Measurements from ENCODE around the gene CTXN2. TPM values are rescaled to one million over a fixed set of nuclear protein-coding genes. Genes with fewer than 3 reads are reported as not detected.

Gene CTXN2
- total RNA-seq, 1 donor from 2014 or later = 0.18 TPM

DNA sequence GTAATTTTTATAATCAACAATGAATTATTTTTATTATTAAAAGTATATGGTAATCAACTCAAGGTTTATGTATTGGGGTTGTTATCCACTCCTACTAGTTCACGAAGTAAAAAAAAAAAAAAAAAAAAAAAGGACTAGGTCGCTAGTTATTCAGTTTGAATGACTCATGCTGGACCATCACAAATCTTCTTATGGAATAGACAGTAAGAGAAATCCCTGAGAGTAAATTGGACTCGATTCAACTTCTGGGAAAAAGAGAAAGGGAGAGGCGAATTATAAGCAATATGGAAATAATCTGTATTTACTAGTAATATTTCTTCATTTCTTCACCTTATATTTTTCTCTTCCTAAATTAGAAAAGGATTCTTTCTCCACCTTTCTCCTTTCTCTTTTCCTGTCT, 15.4 kb upstream of the CTXN2 start:
- peaks cover 3% of the 10 kb centered on the region for H3K27me3 Mint-ChIP-seq (ENCODE audit: unreplicated experiment)
- DNase-seq (ENCODE audit: low spot score) = no peak
- no peak overlapping the region for H3K4me3 Mint-ChIP-seq (ENCODE audit: unreplicated experiment)
- peaks cover 8% of the 10 kb centered on the region for H3K4me1 Mint-ChIP-seq (ENCODE audit: unreplicated experiment)
- H3K9me3 Mint-ChIP-seq (ENCODE audit: unreplicated experiment) = no peaks in the 10 kb centered on the region
- peaks cover 3% of the 10 kb centered on the region for H3K36me3 Mint-ChIP-seq (ENCODE audit: low read depth, unreplicated experiment)
- peak overlapping the region; percentile 27 for H3K27ac Mint-ChIP-seq (ENCODE audit: unreplicated experiment)
- TF ChIP-seq, protein P1, sequence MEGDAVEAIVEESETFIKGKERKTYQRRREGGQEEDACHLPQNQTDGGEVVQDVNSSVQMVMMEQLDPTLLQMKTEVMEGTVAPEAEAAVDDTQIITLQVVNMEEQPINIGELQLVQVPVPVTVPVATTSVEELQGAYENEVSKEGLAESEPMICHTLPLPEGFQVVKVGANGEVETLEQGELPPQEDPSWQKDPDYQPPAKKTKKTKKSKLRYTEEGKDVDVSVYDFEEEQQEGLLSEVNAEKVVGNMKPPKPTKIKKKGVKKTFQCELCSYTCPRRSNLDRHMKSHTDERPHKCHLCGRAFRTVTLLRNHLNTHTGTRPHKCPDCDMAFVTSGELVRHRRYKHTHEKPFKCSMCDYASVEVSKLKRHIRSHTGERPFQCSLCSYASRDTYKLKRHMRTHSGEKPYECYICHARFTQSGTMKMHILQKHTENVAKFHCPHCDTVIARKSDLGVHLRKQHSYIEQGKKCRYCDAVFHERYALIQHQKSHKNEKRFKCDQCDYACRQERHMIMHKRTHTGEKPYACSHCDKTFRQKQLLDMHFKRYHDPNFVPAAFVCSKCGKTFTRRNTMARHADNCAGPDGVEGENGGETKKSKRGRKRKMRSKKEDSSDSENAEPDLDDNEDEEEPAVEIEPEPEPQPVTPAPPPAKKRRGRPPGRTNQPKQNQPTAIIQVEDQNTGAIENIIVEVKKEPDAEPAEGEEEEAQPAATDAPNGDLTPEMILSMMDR (IDR thresholded peaks at IDR 0.05; ENCODE audit: unreplicated experiment) = no peak

DNA sequence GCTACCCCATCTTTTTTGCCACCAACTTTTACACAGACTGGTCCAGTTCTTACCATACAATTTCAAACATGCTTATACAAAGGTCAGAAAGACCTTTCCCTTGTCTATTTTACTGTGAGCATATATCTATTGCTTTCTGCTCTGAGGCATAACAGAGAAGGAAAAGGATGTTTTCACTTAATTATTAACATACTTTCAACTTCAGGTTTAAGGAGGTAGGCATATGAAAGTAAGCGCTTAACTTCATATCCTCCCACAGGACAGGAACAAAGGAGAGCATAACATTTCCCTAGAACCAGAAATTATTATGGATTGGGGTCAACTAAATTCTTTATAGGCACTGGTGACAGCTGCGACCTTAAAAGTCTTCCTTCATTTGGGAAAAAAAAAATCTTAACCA, 14.5 kb upstream of the CTXN2 start:
- Mint-ChIP-seq H3K4me1 (ENCODE audit: unreplicated experiment) (peaks cover 10% of the 10 kb centered on the region), H3K4me3 (ENCODE audit: unreplicated experiment) (peak overlapping the region; percentile 97), H3K9me3 (ENCODE audit: unreplicated experiment) (no peaks in the 10 kb centered on the region), H3K27me3 (ENCODE audit: unreplicated experiment) (peaks cover 3% of the 10 kb centered on the region), H3K27ac (ENCODE audit: unreplicated experiment) (peak overlapping the region; percentile 99), H3K36me3 (ENCODE audit: low read depth, unreplicated experiment) (peaks cover 3% of the 10 kb centered on the region)
- TF ChIP-seq, protein P1 (IDR thresholded peaks at IDR 0.05; ENCODE audit: unreplicated experiment) = no peak
- no peak for DNase-seq (ENCODE audit: low spot score)

DNA sequence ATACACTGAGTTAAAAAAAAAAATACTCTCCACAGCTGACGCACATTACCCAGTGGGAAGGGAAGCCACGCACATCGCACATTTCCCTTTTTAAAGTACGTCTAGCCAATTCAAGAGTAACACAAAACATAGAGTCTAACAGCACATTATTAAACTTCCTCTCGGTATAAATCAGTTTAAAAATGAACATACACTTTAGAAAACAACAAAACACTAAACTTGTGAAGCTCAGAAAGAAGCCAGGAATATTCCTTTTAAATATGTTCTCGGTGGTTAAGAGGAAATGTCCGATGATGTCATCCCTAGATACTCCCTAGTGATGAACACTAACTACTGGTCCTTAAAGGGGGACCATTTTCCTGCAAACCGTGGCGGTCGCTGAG, 14.1 kb upstream of the CTXN2 start:
- Mint-ChIP-seq H3K4me3 (ENCODE audit: unreplicated experiment) (peak overlapping the region; percentile 97), H3K27ac (ENCODE audit: unreplicated experiment) (peak overlapping the region; percentile 99), H3K4me1 (ENCODE audit: unreplicated experiment) (peaks cover 13% of the 10 kb centered on the region), H3K9me3 (ENCODE audit: unreplicated experiment) (no peaks in the 10 kb centered on the region), H3K36me3 (ENCODE audit: low read depth, unreplicated experiment) (peaks cover 3% of the 10 kb centered on the region), H3K27me3 (ENCODE audit: unreplicated experiment) (peaks cover 3% of the 10 kb centered on the region)
- no peak for DNase-seq (ENCODE audit: low spot score)
- TF ChIP-seq, protein P1 (IDR thresholded peaks at IDR 0.05; ENCODE audit: unreplicated experiment) = no peak

DNA sequence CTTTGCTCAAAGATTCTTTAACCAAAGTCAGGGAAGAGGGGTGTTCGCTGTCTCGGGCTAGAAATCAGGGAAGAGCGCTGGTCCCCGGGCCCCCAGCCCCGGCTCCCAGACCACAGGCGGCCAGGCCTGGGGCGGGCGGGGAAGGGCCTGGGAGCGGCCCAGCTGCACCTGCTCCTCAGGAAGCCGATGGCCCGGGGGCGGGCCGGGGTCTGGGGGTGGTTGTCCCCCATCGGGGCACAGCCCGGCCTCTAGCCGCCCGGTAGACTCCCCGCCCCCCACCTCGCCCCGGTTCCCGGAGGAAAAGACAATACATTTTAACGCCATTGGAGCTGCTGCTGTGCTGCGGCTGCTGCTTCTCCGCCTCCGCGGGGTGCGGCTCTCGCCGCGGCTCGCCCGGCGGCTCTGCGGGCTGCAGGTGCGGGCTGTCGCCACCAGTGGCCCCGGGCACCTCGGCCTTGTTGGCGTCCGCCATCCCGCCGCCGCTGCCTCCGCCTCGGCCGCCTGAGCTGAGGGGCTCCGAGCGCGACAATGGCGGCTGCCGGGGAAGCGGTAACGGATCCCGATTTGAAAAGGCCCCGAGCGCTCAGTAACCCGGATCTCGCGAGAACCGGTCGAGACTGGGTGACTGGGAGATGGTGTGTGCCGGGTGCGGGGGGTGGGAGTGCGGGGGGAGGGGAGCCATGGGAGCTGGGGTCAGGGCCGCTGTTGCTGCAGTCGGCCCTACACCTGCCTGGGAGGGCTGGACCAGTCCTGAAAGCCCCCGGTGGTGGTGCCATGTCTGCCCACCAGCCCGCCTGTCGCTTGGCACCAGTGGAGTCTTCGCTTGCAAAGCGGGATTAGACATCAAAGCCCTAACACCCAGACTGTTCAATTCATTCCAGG, 13.5 kb upstream of the CTXN2 start, which contains the start of gene MYEF2:
Gene MYEF2, minus strand, starts transcription at position 530 of the 882 bp plus-strand sequence. Its CDS starts 58 bp downstream, at position 472.
- TF ChIP-seq, protein P1 (IDR thresholded peaks at IDR 0.05; ENCODE audit: unreplicated experiment) = no peak
- peak; percentile 85 for DNase-seq (ENCODE audit: low spot score)
- Mint-ChIP-seq H3K27ac (ENCODE audit: unreplicated experiment) (peak within 1 kb of the TSS; percentile 99), H3K4me1 (ENCODE audit: unreplicated experiment) (peaks cover 18% of the 10 kb centered on the region), H3K36me3 (ENCODE audit: low read depth, unreplicated experiment) (peaks cover 3% of the 10 kb centered on the region), H3K9me3 (ENCODE audit: unreplicated experiment) (no peaks in the 10 kb centered on the region), H3K4me3 (ENCODE audit: unreplicated experiment) (peak within 1 kb of the TSS; percentile 97), H3K27me3 (ENCODE audit: unreplicated experiment) (peaks cover 3% of the 10 kb centered on the region)

DNA sequence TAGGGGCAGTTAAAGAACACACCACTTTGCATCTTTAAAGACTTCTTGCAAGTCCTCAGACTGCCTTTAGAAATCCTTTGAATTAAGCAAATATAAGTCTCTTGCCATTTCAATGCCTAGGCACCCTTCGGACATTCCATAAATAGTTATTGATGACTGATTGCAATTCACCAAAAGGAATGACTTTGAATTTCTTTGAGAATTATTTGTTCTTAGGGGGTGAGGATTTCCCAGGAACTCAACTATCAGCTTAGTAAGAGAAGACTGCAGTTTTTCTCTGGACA, 12.9 kb upstream of the CTXN2 start:
- Mint-ChIP-seq H3K27me3 (ENCODE audit: unreplicated experiment) (peaks cover 3% of the 10 kb centered on the region), H3K36me3 (ENCODE audit: low read depth, unreplicated experiment) (peaks cover 3% of the 10 kb centered on the region), H3K27ac (ENCODE audit: unreplicated experiment) (peak overlapping the region; percentile 72), H3K4me1 (ENCODE audit: unreplicated experiment) (peaks cover 19% of the 10 kb centered on the region), H3K9me3 (ENCODE audit: unreplicated experiment) (no peaks in the 10 kb centered on the region), H3K4me3 (ENCODE audit: unreplicated experiment) (peak overlapping the region; percentile 85)
- TF ChIP-seq, protein P1 (IDR thresholded peaks at IDR 0.05; ENCODE audit: unreplicated experiment) = no peak
- no peak for DNase-seq (ENCODE audit: low spot score)
